SK-N-SH (cell line): ENCODE results near the gene USP17L30.
"Not testable (repeated sequence)": the region's sequence is repeated elsewhere in the genome, so short reads cannot be mapped to it uniquely, and the experiment has no call there.

Experiments
- CHD2 ChIP-seq: fragments of 150-350 bp; IDR thresholded peaks from 2 replicates; pipeline ENCODE4 v1.6.1; 2018; ENCODE audit warnings: low read length; ENCODE audit not compliant: partially characterized antibody
- ELF1 ChIP-seq: IDR thresholded peaks from 2 replicates; pipeline ENCODE4 v1.4.0; 2012
- EP300 ChIP-seq, 2 experiments: IDR thresholded peaks; 2 replicates each; pipeline versions ENCODE4 v1.4.0 to v1.6.1; 2012; ENCODE audit warnings: borderline replicate concordance in 1 of 2, low read depth in 1 of 2, low read length in 1 of 2
- FOXJ3 ChIP-seq: sonication (generic); formaldehyde crosslinking; IDR thresholded peaks from 2 replicates; pipeline ENCODE4 v1.5.1; 2020; ENCODE audit warnings: mild to moderate bottlenecking, missing genetic modification reagents
- FOXM1 ChIP-seq: IDR thresholded peaks from 2 replicates; pipeline ENCODE4 v1.4.0; 2012; ENCODE audit warnings: low read depth, mild to moderate bottlenecking
- JUND ChIP-seq: IDR thresholded peaks from 2 replicates; pipeline ENCODE4 v1.4.0; 2012
- POLR2AphosphoS5 ChIP-seq: IDR thresholded peaks from 2 replicates; pipeline ENCODE4 v1.6.1; 2012; ENCODE audit warnings: low read depth, low read length
- RCOR1 ChIP-seq: fragments of 150-350 bp; IDR thresholded peaks from 2 replicates; pipeline ENCODE4 v1.6.1; 2017; ENCODE audit warnings: antibody characterized with exemption, low read length
- SMC3 ChIP-seq: IDR thresholded peaks from 2 replicates; pipeline ENCODE4 v1.6.1; 2012; ENCODE audit warnings: low read depth, low read length, improper control_type of control experiment
- TF ChIP-seq, protein P1 (sequence below): fragments of 200-600 bp; sonication (generic); IDR thresholded peaks from 2 replicates; pipeline ENCODE4 v1.6.1; 2017; ENCODE audit warnings: antibody characterized with exemption, mild to moderate bottlenecking, moderate library complexity
- TF ChIP-seq, protein P2 (sequence below): IDR thresholded peaks from 2 replicates; pipeline ENCODE4 v1.4.0; 2012; ENCODE audit warnings: low read depth, borderline replicate concordance
- TF ChIP-seq, protein P3 (sequence below): IDR thresholded peaks from 2 replicates; pipeline ENCODE4 v1.6.1; 2012; ENCODE audit warnings: mild to moderate bottlenecking, low read depth, low read length, moderate library complexity

DNA sequence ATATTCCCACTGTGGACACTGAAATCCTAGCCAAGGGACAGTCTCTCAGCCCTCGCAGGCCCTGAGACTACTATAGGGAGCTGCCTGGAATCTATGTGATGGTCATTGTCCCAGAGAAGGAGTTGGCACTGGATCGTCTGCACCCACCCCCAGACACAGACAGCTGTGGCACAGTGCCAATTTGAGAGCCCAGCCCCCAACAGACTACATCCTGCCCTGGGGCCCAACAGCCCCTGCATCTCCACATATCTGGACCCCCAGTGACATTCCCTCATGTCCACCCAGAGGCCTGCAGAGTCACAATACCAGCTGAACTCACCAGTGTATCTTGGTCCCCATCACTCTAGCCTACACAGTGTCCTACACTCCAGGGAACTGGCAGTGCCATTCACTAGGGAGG lies 42.8 kb downstream of the USP17L30 start:
- TF ChIP-seq FOXM1; JUND; ELF1; FOXJ3; RCOR1; POLR2AphosphoS5; CHD2; EP300 (IDR thresholded peaks at IDR 0.05; ENCODE audit: borderline replicate concordance in 1 of 2, low read depth in 1 of 2, low read length in 1 of 2); SMC3: not testable (repeated sequence)
- TF ChIP-seq, protein P1, sequence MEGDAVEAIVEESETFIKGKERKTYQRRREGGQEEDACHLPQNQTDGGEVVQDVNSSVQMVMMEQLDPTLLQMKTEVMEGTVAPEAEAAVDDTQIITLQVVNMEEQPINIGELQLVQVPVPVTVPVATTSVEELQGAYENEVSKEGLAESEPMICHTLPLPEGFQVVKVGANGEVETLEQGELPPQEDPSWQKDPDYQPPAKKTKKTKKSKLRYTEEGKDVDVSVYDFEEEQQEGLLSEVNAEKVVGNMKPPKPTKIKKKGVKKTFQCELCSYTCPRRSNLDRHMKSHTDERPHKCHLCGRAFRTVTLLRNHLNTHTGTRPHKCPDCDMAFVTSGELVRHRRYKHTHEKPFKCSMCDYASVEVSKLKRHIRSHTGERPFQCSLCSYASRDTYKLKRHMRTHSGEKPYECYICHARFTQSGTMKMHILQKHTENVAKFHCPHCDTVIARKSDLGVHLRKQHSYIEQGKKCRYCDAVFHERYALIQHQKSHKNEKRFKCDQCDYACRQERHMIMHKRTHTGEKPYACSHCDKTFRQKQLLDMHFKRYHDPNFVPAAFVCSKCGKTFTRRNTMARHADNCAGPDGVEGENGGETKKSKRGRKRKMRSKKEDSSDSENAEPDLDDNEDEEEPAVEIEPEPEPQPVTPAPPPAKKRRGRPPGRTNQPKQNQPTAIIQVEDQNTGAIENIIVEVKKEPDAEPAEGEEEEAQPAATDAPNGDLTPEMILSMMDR, result not testable (repeated sequence)
- TF ChIP-seq, protein P2, sequence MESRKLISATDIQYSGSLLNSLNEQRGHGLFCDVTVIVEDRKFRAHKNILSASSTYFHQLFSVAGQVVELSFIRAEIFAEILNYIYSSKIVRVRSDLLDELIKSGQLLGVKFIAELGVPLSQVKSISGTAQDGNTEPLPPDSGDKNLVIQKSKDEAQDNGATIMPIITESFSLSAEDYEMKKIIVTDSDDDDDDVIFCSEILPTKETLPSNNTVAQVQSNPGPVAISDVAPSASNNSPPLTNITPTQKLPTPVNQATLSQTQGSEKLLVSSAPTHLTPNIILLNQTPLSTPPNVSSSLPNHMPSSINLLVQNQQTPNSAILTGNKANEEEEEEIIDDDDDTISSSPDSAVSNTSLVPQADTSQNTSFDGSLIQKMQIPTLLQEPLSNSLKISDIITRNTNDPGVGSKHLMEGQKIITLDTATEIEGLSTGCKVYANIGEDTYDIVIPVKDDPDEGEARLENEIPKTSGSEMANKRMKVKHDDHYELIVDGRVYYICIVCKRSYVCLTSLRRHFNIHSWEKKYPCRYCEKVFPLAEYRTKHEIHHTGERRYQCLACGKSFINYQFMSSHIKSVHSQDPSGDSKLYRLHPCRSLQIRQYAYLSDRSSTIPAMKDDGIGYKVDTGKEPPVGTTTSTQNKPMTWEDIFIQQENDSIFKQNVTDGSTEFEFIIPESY, result not testable (repeated sequence)
- TF ChIP-seq, protein P3, sequence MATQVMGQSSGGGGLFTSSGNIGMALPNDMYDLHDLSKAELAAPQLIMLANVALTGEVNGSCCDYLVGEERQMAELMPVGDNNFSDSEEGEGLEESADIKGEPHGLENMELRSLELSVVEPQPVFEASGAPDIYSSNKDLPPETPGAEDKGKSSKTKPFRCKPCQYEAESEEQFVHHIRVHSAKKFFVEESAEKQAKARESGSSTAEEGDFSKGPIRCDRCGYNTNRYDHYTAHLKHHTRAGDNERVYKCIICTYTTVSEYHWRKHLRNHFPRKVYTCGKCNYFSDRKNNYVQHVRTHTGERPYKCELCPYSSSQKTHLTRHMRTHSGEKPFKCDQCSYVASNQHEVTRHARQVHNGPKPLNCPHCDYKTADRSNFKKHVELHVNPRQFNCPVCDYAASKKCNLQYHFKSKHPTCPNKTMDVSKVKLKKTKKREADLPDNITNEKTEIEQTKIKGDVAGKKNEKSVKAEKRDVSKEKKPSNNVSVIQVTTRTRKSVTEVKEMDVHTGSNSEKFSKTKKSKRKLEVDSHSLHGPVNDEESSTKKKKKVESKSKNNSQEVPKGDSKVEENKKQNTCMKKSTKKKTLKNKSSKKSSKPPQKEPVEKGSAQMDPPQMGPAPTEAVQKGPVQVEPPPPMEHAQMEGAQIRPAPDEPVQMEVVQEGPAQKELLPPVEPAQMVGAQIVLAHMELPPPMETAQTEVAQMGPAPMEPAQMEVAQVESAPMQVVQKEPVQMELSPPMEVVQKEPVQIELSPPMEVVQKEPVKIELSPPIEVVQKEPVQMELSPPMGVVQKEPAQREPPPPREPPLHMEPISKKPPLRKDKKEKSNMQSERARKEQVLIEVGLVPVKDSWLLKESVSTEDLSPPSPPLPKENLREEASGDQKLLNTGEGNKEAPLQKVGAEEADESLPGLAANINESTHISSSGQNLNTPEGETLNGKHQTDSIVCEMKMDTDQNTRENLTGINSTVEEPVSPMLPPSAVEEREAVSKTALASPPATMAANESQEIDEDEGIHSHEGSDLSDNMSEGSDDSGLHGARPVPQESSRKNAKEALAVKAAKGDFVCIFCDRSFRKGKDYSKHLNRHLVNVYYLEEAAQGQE, result not testable (repeated sequence)
